Activated B cell treated with CpG ODN at 0.5 μM for 24 hours (primary cell): ENCODE results near the gene PRRT2. TPM values are rescaled to one million over a fixed set of nuclear protein-coding genes. Genes with fewer than 3 reads are reported as not detected.
A peak's percentile ranks its signal among the peaks of the same experiment; 100 is the strongest.

Experiments
- ATAC-seq: fragments of 200-7000 bp; cut with Tn5 transposase; one replicate; pipeline ENCODE4 v1.10.0; 2021; ENCODE audit warnings: low read depth, mild to moderate bottlenecking, moderate library complexity
- CTCF ChIA-PET: fragments of 350-600 bp; sonication (Branson Sonifier 250); formaldehyde crosslinking; loops from one replicate; lab custom pipeline; 2021; ENCODE audit warnings: antibody characterized with exemption; lab: Charles Lee
- POLR2A ChIA-PET: fragments of 350-600 bp; sonication (Branson Sonifier 250); formaldehyde crosslinking; loops from one replicate; lab custom pipeline; 2021; ENCODE audit warnings: antibody characterized with exemption; lab: Charles Lee
- DNase-seq: peaks from one replicate; pipeline ENCODE4 v3.0.0; 2022
- H3K27ac Mint-ChIP-seq: one replicate; pipeline ENCODE4 v1.8.0; 2020; ENCODE audit warnings: mixed read lengths
- H3K27me3 Mint-ChIP-seq: one replicate; pipeline ENCODE4 v1.8.0; 2021; ENCODE audit warnings: mixed read lengths
- H3K36me3 Mint-ChIP-seq: one replicate; pipeline ENCODE4 v1.8.0; 2021; ENCODE audit warnings: low read depth, mixed read lengths
- H3K4me1 Mint-ChIP-seq: one replicate; pipeline ENCODE4 v1.8.0; 2021; ENCODE audit warnings: mixed read lengths
- H3K4me3 Mint-ChIP-seq: one replicate; pipeline ENCODE4 v1.8.0; 2020; ENCODE audit warnings: mild to moderate bottlenecking, mixed read lengths
- H3K9me3 Mint-ChIP-seq: one replicate; pipeline ENCODE4 v1.8.0; 2020; ENCODE audit warnings: mixed read lengths
- intact Hi-C: fragments of 100-400 bp; cut with micrococcal nuclease; formaldehyde crosslinking; loops from one replicate; pipeline ENCODE4 v1.15.1; 2024
- total RNA-seq: library from RNA; stranded (reverse); gene quantifications from 2 replicates; pipeline ENCODE4 v1.2.3, GENCODE V29; 2022
- TF ChIP-seq, protein P1 (sequence below): fragments of 200-600 bp; IDR thresholded peaks from one replicate; pipeline ENCODE4 v1.8.0; 2022; ENCODE audit warnings: antibody characterized with exemption, mild to moderate bottlenecking

The PRRT2 gene
- total RNA-seq, 1 donor from 2014 or later: 0.11 TPM

DNA sequence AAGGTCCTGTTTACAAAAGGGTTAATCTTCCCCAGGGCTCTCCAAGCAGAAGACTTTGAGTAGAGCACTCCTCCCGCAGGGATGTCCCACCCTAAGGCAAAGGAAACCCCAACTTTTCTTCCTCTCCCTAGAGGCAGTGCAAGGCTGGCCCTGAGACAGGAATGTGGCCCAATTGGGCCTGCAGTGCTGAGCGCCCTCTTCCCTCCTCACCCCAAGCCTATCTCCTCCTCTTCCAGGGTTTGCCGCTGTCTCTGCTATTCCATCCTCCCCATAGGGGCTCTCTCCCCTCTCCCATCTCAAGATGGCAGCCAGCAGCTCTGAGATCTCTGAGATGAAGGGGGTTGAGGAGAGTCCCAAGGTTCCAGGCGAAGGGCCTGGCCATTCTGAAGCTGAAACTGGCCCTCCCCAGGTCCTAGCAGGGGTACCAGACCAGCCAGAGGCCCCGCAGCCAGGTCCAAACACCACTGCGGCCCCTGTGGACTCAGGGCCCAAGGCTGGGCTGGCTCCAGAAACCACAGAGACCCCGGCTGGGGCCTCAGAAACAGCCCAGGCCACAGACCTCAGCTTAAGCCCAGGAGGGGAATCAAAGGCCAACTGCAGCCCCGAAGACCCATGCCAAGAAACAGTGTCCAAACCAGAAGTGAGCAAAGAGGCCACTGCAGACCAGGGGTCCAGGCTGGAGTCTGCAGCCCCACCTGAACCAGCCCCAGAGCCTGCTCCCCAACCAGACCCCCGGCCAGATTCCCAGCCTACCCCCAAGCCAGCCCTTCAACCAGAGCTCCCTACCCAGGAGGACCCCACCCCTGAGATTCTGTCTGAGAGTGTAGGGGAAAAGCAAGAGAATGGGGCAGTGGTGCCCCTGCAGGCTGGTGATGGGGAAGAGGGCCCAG, 1.0 kb downstream of the PRRT2 start:
- ChIA-PET CTCF (no interaction called here), POLR2A (interaction anchor here (0.5 to 1.4 kb wide), 5 partner anchors 91 to 169 kb away, joined by 3 to 7 read pairs (median 5); partner anchors contain the start of genes KCTD13 and TAOK2)
- no peak overlapping the region for H3K4me3 Mint-ChIP-seq
- H3K36me3 Mint-ChIP-seq: peaks cover 28% of the 10 kb centered on the region
- H3K27ac Mint-ChIP-seq: no peak overlapping the region
- TF ChIP-seq, protein P1, sequence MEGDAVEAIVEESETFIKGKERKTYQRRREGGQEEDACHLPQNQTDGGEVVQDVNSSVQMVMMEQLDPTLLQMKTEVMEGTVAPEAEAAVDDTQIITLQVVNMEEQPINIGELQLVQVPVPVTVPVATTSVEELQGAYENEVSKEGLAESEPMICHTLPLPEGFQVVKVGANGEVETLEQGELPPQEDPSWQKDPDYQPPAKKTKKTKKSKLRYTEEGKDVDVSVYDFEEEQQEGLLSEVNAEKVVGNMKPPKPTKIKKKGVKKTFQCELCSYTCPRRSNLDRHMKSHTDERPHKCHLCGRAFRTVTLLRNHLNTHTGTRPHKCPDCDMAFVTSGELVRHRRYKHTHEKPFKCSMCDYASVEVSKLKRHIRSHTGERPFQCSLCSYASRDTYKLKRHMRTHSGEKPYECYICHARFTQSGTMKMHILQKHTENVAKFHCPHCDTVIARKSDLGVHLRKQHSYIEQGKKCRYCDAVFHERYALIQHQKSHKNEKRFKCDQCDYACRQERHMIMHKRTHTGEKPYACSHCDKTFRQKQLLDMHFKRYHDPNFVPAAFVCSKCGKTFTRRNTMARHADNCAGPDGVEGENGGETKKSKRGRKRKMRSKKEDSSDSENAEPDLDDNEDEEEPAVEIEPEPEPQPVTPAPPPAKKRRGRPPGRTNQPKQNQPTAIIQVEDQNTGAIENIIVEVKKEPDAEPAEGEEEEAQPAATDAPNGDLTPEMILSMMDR: no peak
- no peak for ATAC-seq
- no peaks in the 10 kb centered on the region for H3K27me3 Mint-ChIP-seq
- H3K9me3 Mint-ChIP-seq: no peaks in the 10 kb centered on the region
- intact Hi-C loops: no loop called here
- peaks cover 66% of the 10 kb centered on the region for H3K4me1 Mint-ChIP-seq
- DNase-seq: no peak

DNA sequence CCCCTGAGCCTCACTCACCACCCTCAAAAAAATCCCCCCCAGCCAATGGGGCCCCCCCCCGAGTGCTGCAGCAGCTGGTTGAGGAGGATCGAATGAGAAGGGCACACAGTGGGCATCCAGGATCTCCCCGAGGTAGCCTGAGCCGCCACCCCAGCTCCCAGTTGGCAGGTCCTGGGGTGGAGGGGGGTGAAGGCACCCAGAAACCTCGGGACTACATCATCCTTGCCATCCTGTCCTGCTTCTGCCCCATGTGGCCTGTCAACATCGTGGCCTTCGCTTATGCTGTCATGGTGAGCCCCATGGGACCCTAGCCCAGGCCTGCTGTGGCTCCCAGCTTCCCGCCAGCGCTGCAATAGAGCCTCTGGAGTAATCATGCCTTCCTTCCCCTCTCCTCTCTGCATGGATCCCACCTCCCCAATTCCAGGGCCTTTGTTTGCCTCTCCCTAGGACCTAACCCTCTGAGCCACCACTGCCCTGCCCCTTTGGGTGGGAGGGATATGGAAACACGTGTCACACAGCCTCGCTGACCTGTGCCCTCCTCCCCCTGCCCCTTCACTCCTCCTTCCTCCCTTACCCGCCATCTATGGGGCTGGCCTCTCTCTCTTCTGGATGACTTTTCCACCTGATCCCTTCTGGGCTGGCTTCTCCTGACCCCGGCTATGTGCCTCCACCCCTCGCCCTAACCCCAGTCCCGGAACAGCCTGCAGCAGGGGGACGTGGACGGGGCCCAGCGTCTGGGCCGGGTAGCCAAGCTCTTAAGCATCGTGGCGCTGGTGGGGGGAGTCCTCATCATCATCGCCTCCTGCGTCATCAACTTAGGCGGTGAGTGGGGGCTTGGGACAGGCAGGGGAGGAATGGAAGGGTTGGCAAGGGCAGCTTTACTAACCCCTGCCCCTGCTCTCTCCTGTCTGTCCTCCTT, 1.9 kb downstream of the PRRT2 start:
- no peaks in the 10 kb centered on the region for H3K27me3 Mint-ChIP-seq
- peaks cover 66% of the 10 kb centered on the region for H3K4me1 Mint-ChIP-seq
- H3K27ac Mint-ChIP-seq: no peak overlapping the region
- TF ChIP-seq, protein P1: no peak
- intact Hi-C loops: no loop called here
- peaks cover 29% of the 10 kb centered on the region for H3K36me3 Mint-ChIP-seq
- ATAC-seq: no peak
- ChIA-PET POLR2A (interaction anchor here (0.7 to 1.2 kb wide), 2 partner anchors 112 to 161 kb away, joined by 3 to 4 read pairs; partner anchors contain the start of gene KCTD13), CTCF (no interaction called here)
- H3K4me3 Mint-ChIP-seq: no peak overlapping the region
- DNase-seq: no peak
- H3K9me3 Mint-ChIP-seq: no peaks in the 10 kb centered on the region

DNA sequence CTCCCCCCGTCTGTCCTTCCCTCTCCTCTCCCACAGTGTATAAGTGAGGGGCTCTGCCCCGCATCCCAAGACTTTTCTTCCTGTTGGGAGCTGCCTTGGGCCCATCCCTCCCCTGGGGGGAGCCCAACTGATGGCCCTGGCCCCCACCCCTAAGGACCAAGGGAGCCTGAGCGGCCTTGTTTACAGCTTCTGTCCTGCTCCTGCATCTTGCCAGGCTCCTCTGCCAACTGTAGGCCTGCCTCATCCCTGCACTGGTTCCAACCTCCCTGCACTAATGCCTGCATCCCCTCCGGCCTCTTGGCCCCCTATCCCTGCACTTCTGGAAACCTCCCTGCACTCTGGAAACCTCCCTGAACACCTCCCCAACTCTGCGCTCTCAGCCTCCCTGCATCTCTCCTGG, 2.6 kb downstream of the PRRT2 start:
- POLR2A ChIA-PET: interaction anchor here (1.2 to 2.8 kb wide), 2 partner anchors 24 to 79 kb away, joined by 4 to 26 read pairs; partner anchors contain the start of gene KIF22

DNA sequence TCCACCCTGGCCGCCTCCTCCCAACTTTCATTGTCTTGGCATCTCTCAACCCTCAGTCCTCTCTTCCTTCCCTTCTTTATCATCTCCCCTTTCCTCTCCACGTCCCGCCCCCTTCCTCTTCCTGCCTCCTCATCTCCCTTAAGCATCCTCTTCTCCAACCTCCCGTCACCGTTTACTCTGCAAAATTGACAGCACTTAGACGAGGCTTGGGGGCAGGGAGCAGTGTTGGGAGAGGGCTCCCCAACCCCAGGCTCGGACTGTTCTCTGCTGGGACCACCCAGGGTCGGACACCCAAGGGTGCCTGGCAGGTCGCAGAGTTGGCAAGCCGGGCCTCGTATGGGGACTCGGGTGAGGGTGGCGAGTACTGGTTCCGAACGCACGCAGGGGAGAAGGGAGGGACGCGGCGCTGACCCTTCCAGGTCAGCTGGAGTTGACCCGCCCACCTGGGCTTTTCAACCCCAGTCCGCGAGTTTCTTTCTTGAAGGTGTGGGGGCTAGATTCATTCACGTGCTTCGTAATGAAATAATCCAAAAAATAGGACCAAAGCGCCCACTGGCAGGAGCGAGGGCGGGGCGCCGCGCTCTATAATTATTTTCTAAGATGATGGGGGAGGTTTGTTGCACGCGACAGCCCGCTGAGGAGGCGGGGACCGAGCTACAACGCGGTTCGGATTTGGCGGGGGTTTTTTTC, 3.2 kb downstream of the PRRT2 start:
- DNase-seq (no peak), ATAC-seq (no peak)
- TF ChIP-seq, protein P1: no peak
- ChIA-PET POLR2A (interaction anchor here (0.6 to 8.2 kb wide), 27 partner anchors 7 to 993 kb away, joined by 3 to 147 read pairs (median 5); partner anchors contain the start of genes ALDOA, ATXN2L, CDIPT and CORO1A), CTCF (interaction anchor here (0.6 to 2.3 kb wide), 8 partner anchors 7 to 116 kb away, joined by 4 to 23 read pairs (median 5); partner anchors contain the start of gene KIF22)
- peak overlapping the region; percentile 99 for H3K27ac Mint-ChIP-seq
- no peaks in the 10 kb centered on the region for H3K27me3 Mint-ChIP-seq
- peak overlapping the region; percentile 99 for H3K4me3 Mint-ChIP-seq
- peaks cover 71% of the 10 kb centered on the region for H3K4me1 Mint-ChIP-seq
- peaks cover 33% of the 10 kb centered on the region for H3K36me3 Mint-ChIP-seq
- intact Hi-C loops: loop anchor here (5.0 kb wide), 1 partner anchor 1362 kb away; no protein-coding TSS in a partner anchor
- no peaks in the 10 kb centered on the region for H3K9me3 Mint-ChIP-seq

More for the DNA sequence above, 2.6 kb downstream of the PRRT2 start:
- Mint-ChIP-seq H3K36me3 (peaks cover 31% of the 10 kb centered on the region), H3K4me1 (peaks cover 70% of the 10 kb centered on the region), H3K4me3 (peak overlapping the region; percentile 66), H3K9me3 (no peaks in the 10 kb centered on the region), H3K27ac (no peak overlapping the region), H3K27me3 (no peaks in the 10 kb centered on the region)
- TF ChIP-seq, protein P1: no peak
- CTCF ChIA-PET: no interaction called here
- ATAC-seq: no peak
- no peak for DNase-seq
- intact Hi-C loops: no loop called here
